ENCODE data around the gene C2CD3.
"Not testable (repeated sequence)": the region's sequence is repeated elsewhere in the genome, so short reads cannot be mapped to it uniquely, and the experiment has no call there.

Gene C2CD3

DNA sequence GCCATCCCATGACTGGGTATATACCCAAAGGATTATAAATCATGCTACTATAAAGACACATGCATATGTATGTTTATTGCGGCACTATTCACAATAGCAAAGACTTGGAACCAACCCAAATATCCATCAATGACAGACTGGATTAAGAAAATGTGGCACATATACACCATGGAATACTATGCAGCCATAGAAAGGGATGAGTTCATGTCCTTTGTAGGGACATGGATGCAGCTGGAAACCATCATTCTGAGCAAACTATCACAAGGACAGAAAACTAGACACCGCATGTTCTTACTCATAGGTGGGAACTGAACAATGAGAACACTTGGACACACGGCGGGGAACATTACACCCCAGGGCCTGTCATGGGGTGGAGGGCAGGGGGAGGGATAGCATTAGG is 86.9 kb downstream of the C2CD3 start:
- not testable (repeated sequence) for H3K4me2 ChIP-seq (ENCODE audit: low read length); H3K9me3 ChIP-seq (ENCODE audit: insufficient read depth, low read depth, low read length); H3K4me1 ChIP-seq (ENCODE audit: control insufficient read depth in 1 of 2, insufficient read depth in 2 of 2, low read length in 2 of 2); H3K36me3 ChIP-seq (ENCODE audit: control insufficient read depth in 1 of 2, insufficient read depth in 2 of 2, low read length in 2 of 2); H3K4ac ChIP-seq (ENCODE audit: low read depth, low read length); H2AFZ ChIP-seq (ENCODE audit: insufficient read depth, low read length, poor library complexity); H3K14ac ChIP-seq (ENCODE audit: low read length); H2BK5ac ChIP-seq (ENCODE audit: low read depth, low read length, poor library complexity); H3K27ac ChIP-seq (ENCODE audit: low read depth, low read length); H3K9ac ChIP-seq (ENCODE audit: low read length); H4K12ac ChIP-seq (ENCODE audit: low read depth, low read length); H3K79me1 ChIP-seq (ENCODE audit: low read length); H2BK12ac ChIP-seq (ENCODE audit: low read length); H3K23ac ChIP-seq (ENCODE audit: low read length); H2BK120ac ChIP-seq (ENCODE audit: insufficient read depth, low read length, poor library complexity); H4K8ac ChIP-seq (ENCODE audit: low read depth, low read length); H3K18ac ChIP-seq (ENCODE audit: low read length); H2AK5ac ChIP-seq (ENCODE audit: low read length); H3K4me3 ChIP-seq (ENCODE audit: low read depth, low read length); H3K27me3 ChIP-seq (ENCODE audit: insufficient read depth, low read length); DNase-seq; H3K79me2 ChIP-seq (ENCODE audit: control insufficient read depth, insufficient read depth, low read length, poor library complexity); H4K91ac ChIP-seq (ENCODE audit: low read depth, low read length)
- WGBS (ENCODE audit: extremely low coverage, insufficient coverage, insufficient read length): no CpG with 5 or more reads among the region's 4 CpGs

DNA sequence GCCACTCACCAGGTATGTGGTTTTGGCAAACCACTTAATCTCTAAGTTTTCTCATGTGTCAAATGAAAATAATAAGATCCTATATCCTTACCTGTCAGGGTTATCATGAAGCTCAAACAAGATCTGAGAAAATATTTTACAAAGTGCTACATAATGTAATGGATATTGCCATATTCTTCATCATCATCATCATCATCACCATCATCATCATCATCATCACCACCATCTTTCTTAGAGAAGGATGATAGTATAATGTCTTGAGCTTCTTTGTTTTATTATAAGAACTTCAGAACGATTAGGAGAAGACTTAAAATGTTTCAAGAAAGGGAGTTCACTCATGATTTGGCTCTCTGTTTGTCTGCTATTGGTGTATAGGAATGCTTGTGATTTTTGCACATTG is 89.4 kb downstream of the C2CD3 start:
- H2AFZ ChIP-seq (ENCODE audit: insufficient read depth, low read length, poor library complexity): no peak overlapping the region
- H3K79me2 ChIP-seq (ENCODE audit: control insufficient read depth, insufficient read depth, low read length, poor library complexity): no peaks in the 10 kb centered on the region
- H3K9me3 ChIP-seq (ENCODE audit: insufficient read depth, low read depth, low read length): no peaks in the 10 kb centered on the region
- H2BK120ac ChIP-seq (ENCODE audit: insufficient read depth, low read length, poor library complexity): no peak overlapping the region
- H3K18ac ChIP-seq (ENCODE audit: low read length): no peak overlapping the region
- H3K4me1 ChIP-seq (ENCODE audit: control insufficient read depth in 1 of 2, insufficient read depth in 2 of 2, low read length in 2 of 2): no peaks in the 10 kb centered on the region
- H3K14ac ChIP-seq (ENCODE audit: low read length): no peak overlapping the region
- no peak overlapping the region for H3K4ac ChIP-seq (ENCODE audit: low read depth, low read length)
- H4K8ac ChIP-seq (ENCODE audit: low read depth, low read length): no peak overlapping the region
- no peak overlapping the region for H3K4me3 ChIP-seq (ENCODE audit: low read depth, low read length)
- H3K4me2 ChIP-seq (ENCODE audit: low read length): no peak overlapping the region
- H4K91ac ChIP-seq (ENCODE audit: low read depth, low read length): no peak overlapping the region
- no peak overlapping the region for H2AK5ac ChIP-seq (ENCODE audit: low read length)
- no peaks in the 10 kb centered on the region for H3K27me3 ChIP-seq (ENCODE audit: insufficient read depth, low read length)
- H4K12ac ChIP-seq (ENCODE audit: low read depth, low read length): no peak overlapping the region
- H3K27ac ChIP-seq (ENCODE audit: low read depth, low read length): no peak overlapping the region
- no peak for DNase-seq
- H3K79me1 ChIP-seq (ENCODE audit: low read length): no peaks in the 10 kb centered on the region
- H2BK12ac ChIP-seq (ENCODE audit: low read length): no peak overlapping the region
- no peak overlapping the region for H3K23ac ChIP-seq (ENCODE audit: low read length)
- no peak overlapping the region for H3K9ac ChIP-seq (ENCODE audit: low read length)
- no CpG with 5 or more reads among the region's 1 CpG for WGBS (ENCODE audit: extremely low coverage, insufficient coverage, insufficient read length)
- no peak overlapping the region for H2BK5ac ChIP-seq (ENCODE audit: low read depth, low read length, poor library complexity)
- H3K36me3 ChIP-seq (ENCODE audit: control insufficient read depth in 1 of 2, insufficient read depth in 2 of 2, low read length in 2 of 2): peaks cover 8 to 11% of the 10 kb centered on the region in 2 experiments

DNA sequence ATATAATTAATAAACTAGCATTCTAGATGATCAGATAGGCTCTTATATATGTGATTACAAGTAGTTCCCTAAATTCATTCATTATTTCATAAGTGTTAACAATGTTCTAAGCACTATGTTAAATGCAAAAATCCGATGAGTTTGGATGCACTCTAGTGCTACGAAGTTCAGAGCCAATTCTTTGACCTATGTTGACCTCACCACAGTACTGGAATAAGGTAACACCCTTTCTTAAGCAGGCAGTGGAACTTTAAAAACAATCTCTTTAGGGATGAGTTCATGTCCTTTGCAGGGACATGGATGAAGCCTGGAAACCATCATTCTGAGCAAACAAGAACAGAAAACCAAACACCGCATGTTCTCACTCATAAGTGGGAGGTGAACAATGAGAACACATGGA is 93.6 kb downstream of the C2CD3 start:
- no peak overlapping the region for H3K18ac ChIP-seq (ENCODE audit: low read length)
- no peak overlapping the region for H4K12ac ChIP-seq (ENCODE audit: low read depth, low read length)
- H4K8ac ChIP-seq (ENCODE audit: low read depth, low read length): no peak overlapping the region
- no peaks in the 10 kb centered on the region for H3K79me2 ChIP-seq (ENCODE audit: control insufficient read depth, insufficient read depth, low read length, poor library complexity)
- no peak overlapping the region for H2BK12ac ChIP-seq (ENCODE audit: low read length)
- H2BK120ac ChIP-seq (ENCODE audit: insufficient read depth, low read length, poor library complexity): no peak overlapping the region
- H4K91ac ChIP-seq (ENCODE audit: low read depth, low read length): no peak overlapping the region
- H3K79me1 ChIP-seq (ENCODE audit: low read length): no peaks in the 10 kb centered on the region
- H3K4me1 ChIP-seq (ENCODE audit: control insufficient read depth in 1 of 2, insufficient read depth in 2 of 2, low read length in 2 of 2): no peaks in the 10 kb centered on the region
- H3K4ac ChIP-seq (ENCODE audit: low read depth, low read length): no peak overlapping the region
- H3K4me2 ChIP-seq (ENCODE audit: low read length): no peak overlapping the region
- H3K23ac ChIP-seq (ENCODE audit: low read length): no peak overlapping the region
- H3K36me3 ChIP-seq (ENCODE audit: control insufficient read depth in 1 of 2, insufficient read depth in 2 of 2, low read length in 2 of 2): peaks cover 9 to 13% of the 10 kb centered on the region in 2 experiments
- no peak overlapping the region for H2BK5ac ChIP-seq (ENCODE audit: low read depth, low read length, poor library complexity)
- no peak overlapping the region for H3K9ac ChIP-seq (ENCODE audit: low read length)
- no peak overlapping the region for H2AK5ac ChIP-seq (ENCODE audit: low read length)
- no CpG with 5 or more reads among the region's 3 CpGs for WGBS (ENCODE audit: extremely low coverage, insufficient coverage, insufficient read length)
- DNase-seq: no peak
- no peak overlapping the region for H3K27ac ChIP-seq (ENCODE audit: low read depth, low read length)
- no peak overlapping the region for H3K4me3 ChIP-seq (ENCODE audit: low read depth, low read length)
- no peak overlapping the region for H3K14ac ChIP-seq (ENCODE audit: low read length)
- no peak overlapping the region for H2AFZ ChIP-seq (ENCODE audit: insufficient read depth, low read length, poor library complexity)
- H3K27me3 ChIP-seq (ENCODE audit: insufficient read depth, low read length): no peaks in the 10 kb centered on the region
- no peaks in the 10 kb centered on the region for H3K9me3 ChIP-seq (ENCODE audit: insufficient read depth, low read depth, low read length)

GRCh38 chr11:74072721-74073120 is 98.1 kb downstream of the C2CD3 start:
- Histone ChIP-seq H3K9me3 (ENCODE audit: insufficient read depth, low read depth, low read length) (no peaks in the 10 kb centered on the region), H3K4me1 (ENCODE audit: control insufficient read depth in 1 of 2, insufficient read depth in 2 of 2, low read length in 2 of 2) (peaks cover 0 to 9% of the 10 kb centered on the region in 2 experiments), H3K4me2 (ENCODE audit: low read length) (no peak overlapping the region), H3K79me1 (ENCODE audit: low read length) (peaks cover 1% of the 10 kb centered on the region), H2BK12ac (ENCODE audit: low read length) (no peak overlapping the region), H2AFZ (ENCODE audit: insufficient read depth, low read length, poor library complexity) (no peak overlapping the region), H3K18ac (ENCODE audit: low read length) (no peak overlapping the region), H4K91ac (ENCODE audit: low read depth, low read length) (no peak overlapping the region), H2AK5ac (ENCODE audit: low read length) (no peak overlapping the region), H3K27ac (ENCODE audit: low read depth, low read length) (no peak overlapping the region), H3K27me3 (ENCODE audit: insufficient read depth, low read length) (no peaks in the 10 kb centered on the region), H3K4me3 (ENCODE audit: low read depth, low read length) (no peak overlapping the region), H2BK5ac (ENCODE audit: low read depth, low read length, poor library complexity) (no peak overlapping the region), H4K8ac (ENCODE audit: low read depth, low read length) (no peak overlapping the region), H3K14ac (ENCODE audit: low read length) (no peak overlapping the region), H3K36me3 (ENCODE audit: control insufficient read depth in 1 of 2, insufficient read depth in 2 of 2, low read length in 2 of 2) (peaks cover 3 to 5% of the 10 kb centered on the region in 2 experiments), H4K12ac (ENCODE audit: low read depth, low read length) (no peak overlapping the region), H3K79me2 (ENCODE audit: control insufficient read depth, insufficient read depth, low read length, poor library complexity) (no peaks in the 10 kb centered on the region), H2BK120ac (ENCODE audit: insufficient read depth, low read length, poor library complexity) (no peak overlapping the region), H3K4ac (ENCODE audit: low read depth, low read length) (no peak overlapping the region), H3K9ac (ENCODE audit: low read length) (no peak overlapping the region), H3K23ac (ENCODE audit: low read length) (no peak overlapping the region)
- no peak for DNase-seq
- WGBS (ENCODE audit: extremely low coverage, insufficient coverage, insufficient read length): no CpG with 5 or more reads among the region's 1 CpG

Data from trophoblast cell (in vitro differentiated cells and primary cell).